HCT116 (cell line): ENCODE measurements around the gene MYZAP. TPM values are rescaled to one million over a fixed set of nuclear protein-coding genes. Genes with fewer than 3 reads are reported as not detected.

Source experiments
- ATAC-seq: fragments of 200-7000 bp; cut with Tn5 transposase; 2 replicates; pipeline ENCODE4 v1.9.1; 2020; ENCODE audit warnings: mild to moderate bottlenecking, moderate library complexity
- BruUV-seq: library from RNA; stranded (reverse); fragments of 400-500 nt; replicated peaks from 2 replicates; lab custom pipeline; 2021; lab: Mats Ljungman, UMichigan
- CTCF ChIA-PET: fragments of 300-600 bp; sonication (Branson Sonifier 250); formaldehyde crosslinking; loops from one replicate; lab custom pipeline; 2021; ENCODE audit warnings: antibody characterized with exemption; lab: Charles Lee
- POLR2A ChIA-PET: fragments of 300-600, 350-600 bp; sonication (Branson Sonifier 250); formaldehyde crosslinking; loops from one replicate; lab custom pipeline; 2021; ENCODE audit warnings: antibody characterized with exemption; lab: Charles Lee
- RAD21 ChIA-PET, 2 experiments: fragments of 300-600 bp; sonication (Branson Sonifier 250); formaldehyde crosslinking; loops; one replicate each; lab custom pipeline; 2023; ENCODE audit warnings: low total read pairs in 2 of 2; ENCODE audit not compliant: uncharacterized antibody in 2 of 2, unreplicated experiment in 2 of 2, low non-redundant PET in 1 of 2; lab: Charles Lee
- DNase-seq: peaks from one replicate; pipeline ENCODE4 v3.0.0-alpha.2; 2010; ENCODE audit warnings: low read depth, low spot score
- H2AFZ ChIP-seq: fragments of 200-600 bp; shearing (Covaris generic), sonication (generic); 2 replicates; pipeline ENCODE4 v1.6.1; 2017; ENCODE audit warnings: low read depth, mixed run types, mixed read lengths, antibody characterized with exemption, low read length; ENCODE audit not compliant: poor library complexity, severe bottlenecking
- H3K27ac ChIP-seq: 2 replicates; pipeline ENCODE4 v1.5.1; 2012; ENCODE audit warnings: low read depth, low read length
- H3K27me3 ChIP-seq: fragments of 200-600 bp; sonication (generic); 2 replicates; pipeline ENCODE4 v1.6.1; 2016; ENCODE audit warnings: mixed run types, low read length, mixed read lengths; ENCODE audit not compliant: insufficient read depth
- H3K36me3 ChIP-seq, 2 experiments: fragments of 200-500 bp in 1 of 2; fragments of 200-600 bp in 1 of 2; sonication (Bioruptor generic) in 1 of 2; sonication (generic) in 1 of 2; 2 replicates each; pipeline versions ENCODE4 v1.5.1 to v1.6.1; 2014 to 2016; ENCODE audit warnings: low read length in 2 of 2, inconsistent platforms in 1 of 2, mixed read lengths in 1 of 2, mixed run types in 1 of 2; ENCODE audit not compliant: insufficient read depth in 2 of 2, control insufficient read depth in 1 of 2
- H3K4me1 ChIP-seq, 2 experiments: fragments of 200-600 bp in 1 of 2; sonication (generic) in 1 of 2; 2 replicates each; pipeline versions ENCODE4 v1.5.1 to v1.6.1; 2012 to 2017; ENCODE audit warnings: low read length in 2 of 2, inconsistent platforms in 1 of 2, mild to moderate bottlenecking in 1 of 2, mixed read lengths in 1 of 2, mixed run types in 1 of 2, moderate library complexity in 1 of 2; ENCODE audit not compliant: insufficient read depth in 2 of 2, control insufficient read depth in 1 of 2
- H3K4me2 ChIP-seq: fragments of 200-600 bp; sonication (generic); 2 replicates; pipeline ENCODE4 v1.6.1; 2017; ENCODE audit warnings: mixed run types, low read length, mixed read lengths
- H3K4me3 ChIP-seq, 2 experiments: fragments of 200-600 bp in 1 of 2; sonication (generic) in 1 of 2; replicated peaks in 1 of 2; 2 replicates each; pipeline ENCODE4 v1.5.1; 2011 to 2016; ENCODE audit warnings: low read length in 2 of 2, control low read depth in 1 of 2, low read depth in 1 of 2, mild to moderate bottlenecking in 1 of 2, mixed read lengths in 1 of 2, mixed run types in 1 of 2
- H3K79me2 ChIP-seq: fragments of 200-600 bp; sonication (generic); 2 replicates; pipeline ENCODE4 v1.6.1; 2017; ENCODE audit warnings: mild to moderate bottlenecking, mixed run types, low read length, moderate library complexity, mixed read lengths; ENCODE audit not compliant: insufficient read depth
- H3K9ac ChIP-seq: fragments of 200-600 bp; sonication (generic); 2 replicates; pipeline ENCODE4 v1.6.1; 2016; ENCODE audit warnings: low read length, mixed read lengths
- H3K9me2 ChIP-seq: fragments of 200-600 bp; sonication (generic), shearing (Covaris generic); 2 replicates; pipeline ENCODE4 v1.6.1; 2017; ENCODE audit warnings: mixed run types, mild to moderate bottlenecking, moderate library complexity; ENCODE audit not compliant: insufficient read depth
- H3K9me3 ChIP-seq, 2 experiments: fragments of 200-500 bp in 1 of 2; fragments of 200-600 bp in 1 of 2; sonication (Bioruptor generic) in 1 of 2; sonication (generic) in 1 of 2; 2 replicates each; pipeline ENCODE4 v1.6.1; 2014 to 2017; ENCODE audit warnings: low read length in 2 of 2, mixed read lengths in 2 of 2, inconsistent platforms in 1 of 2, low read depth in 1 of 2, mild to moderate bottlenecking in 1 of 2, mixed run types in 1 of 2, moderate library complexity in 1 of 2; ENCODE audit not compliant: control insufficient read depth in 1 of 2, insufficient read depth in 1 of 2
- H4K20me1 ChIP-seq: fragments of 200-600 bp; sonication (generic), shearing (Covaris generic); 2 replicates; pipeline ENCODE4 v1.6.1; 2017; ENCODE audit warnings: mixed run types, mild to moderate bottlenecking, moderate library complexity; ENCODE audit not compliant: insufficient read depth
- CEBPB ChIP-seq: IDR thresholded peaks from 2 replicates; pipeline ENCODE4 v1.6.1; 2012; ENCODE audit warnings: low read depth
- EZH2 ChIP-seq: fragments of 200-600 bp; sonication (generic); IDR thresholded peaks from 2 replicates; pipeline ENCODE4 v1.6.1; 2017; ENCODE audit warnings: antibody characterized with exemption, mixed run types
- JUND ChIP-seq: IDR thresholded peaks from 2 replicates; pipeline ENCODE4 v1.6.1; 2012
- RAD21 ChIP-seq: IDR thresholded peaks from 2 replicates; pipeline ENCODE4 v1.6.1; 2012; ENCODE audit warnings: low read depth, mild to moderate bottlenecking
- TCF7L2 ChIP-seq: IDR thresholded peaks from 2 replicates; pipeline ENCODE4 v1.7.0; 2011; ENCODE audit warnings: borderline replicate concordance, inconsistent platforms; ENCODE audit not compliant: insufficient read depth, insufficient read length; ENCODE audit errors: extremely low read depth
- intact Hi-C: fragments of 100-400 bp; cut with micrococcal nuclease; formaldehyde crosslinking; loops from 2 replicates; pipeline ENCODE4 v1.10.0; 2022
- total RNA-seq: library from RNA; stranded (reverse); gene quantifications from one replicate; pipeline ENCODE4 v1.2.1, GENCODE V29; 2021; ENCODE audit not compliant: unreplicated experiment
- TF ChIP-seq, protein P1 (sequence below): IDR thresholded peaks from 2 replicates; pipeline ENCODE4 v1.6.1; 2012
- TF ChIP-seq, protein P2 (sequence below): IDR thresholded peaks from 2 replicates; pipeline ENCODE4 v1.6.1; 2011; ENCODE audit warnings: mild to moderate bottlenecking, low read length, moderate library complexity; ENCODE audit not compliant: insufficient replicate concordance; ENCODE audit errors: extremely low read depth

MYZAP gene
- total RNA-seq, 1 experiment from 2014 or later, result 5.8 TPM

DNA sequence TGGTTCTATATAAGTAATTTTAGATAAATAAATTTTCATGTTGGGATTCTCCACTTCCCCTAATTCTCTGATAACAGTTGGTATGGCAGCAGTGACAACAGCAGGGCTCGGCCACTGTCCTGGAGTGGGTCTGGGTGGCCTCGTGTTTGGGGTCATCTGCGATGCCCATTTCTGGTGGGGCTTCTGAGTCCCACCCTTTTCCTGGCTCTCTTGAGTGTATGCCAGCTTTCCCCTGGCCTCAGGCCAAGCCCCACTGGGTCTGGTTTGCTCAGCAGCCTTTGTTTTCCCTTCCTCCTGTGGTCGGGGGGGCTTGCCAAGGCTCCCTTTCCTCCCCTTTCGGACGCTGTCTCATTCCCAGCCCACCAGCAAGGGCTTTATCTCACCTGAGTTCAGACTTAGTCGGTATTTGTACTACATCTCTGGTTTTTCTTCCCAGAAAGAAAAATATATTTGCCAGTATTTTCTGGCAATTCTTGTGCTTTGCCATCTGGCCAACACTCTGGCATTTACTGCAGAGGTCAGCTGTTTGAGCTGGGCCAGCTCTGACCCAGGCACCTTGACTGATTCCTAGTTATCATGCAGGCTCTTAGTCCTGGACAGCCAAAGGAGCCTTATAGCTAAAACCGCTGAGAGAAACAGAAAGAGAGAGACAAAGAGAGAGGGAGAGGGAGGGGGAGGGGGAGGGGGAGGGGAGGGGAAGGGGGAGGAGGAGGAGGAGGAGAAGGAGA is 35.2 kb downstream of the MYZAP start:
- no peak for TF ChIP-seq RAD21
- TF ChIP-seq TCF7L2, result no peak
- TF ChIP-seq, protein P1, sequence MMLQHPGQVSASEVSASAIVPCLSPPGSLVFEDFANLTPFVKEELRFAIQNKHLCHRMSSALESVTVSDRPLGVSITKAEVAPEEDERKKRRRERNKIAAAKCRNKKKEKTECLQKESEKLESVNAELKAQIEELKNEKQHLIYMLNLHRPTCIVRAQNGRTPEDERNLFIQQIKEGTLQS, result no peak
- no peak for TF ChIP-seq JUND
- no peak for TF ChIP-seq EZH2
- TF ChIP-seq CEBPB, result no peak
- TF ChIP-seq, protein P2, sequence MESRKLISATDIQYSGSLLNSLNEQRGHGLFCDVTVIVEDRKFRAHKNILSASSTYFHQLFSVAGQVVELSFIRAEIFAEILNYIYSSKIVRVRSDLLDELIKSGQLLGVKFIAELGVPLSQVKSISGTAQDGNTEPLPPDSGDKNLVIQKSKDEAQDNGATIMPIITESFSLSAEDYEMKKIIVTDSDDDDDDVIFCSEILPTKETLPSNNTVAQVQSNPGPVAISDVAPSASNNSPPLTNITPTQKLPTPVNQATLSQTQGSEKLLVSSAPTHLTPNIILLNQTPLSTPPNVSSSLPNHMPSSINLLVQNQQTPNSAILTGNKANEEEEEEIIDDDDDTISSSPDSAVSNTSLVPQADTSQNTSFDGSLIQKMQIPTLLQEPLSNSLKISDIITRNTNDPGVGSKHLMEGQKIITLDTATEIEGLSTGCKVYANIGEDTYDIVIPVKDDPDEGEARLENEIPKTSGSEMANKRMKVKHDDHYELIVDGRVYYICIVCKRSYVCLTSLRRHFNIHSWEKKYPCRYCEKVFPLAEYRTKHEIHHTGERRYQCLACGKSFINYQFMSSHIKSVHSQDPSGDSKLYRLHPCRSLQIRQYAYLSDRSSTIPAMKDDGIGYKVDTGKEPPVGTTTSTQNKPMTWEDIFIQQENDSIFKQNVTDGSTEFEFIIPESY, result no peak
- TF ChIP-seq, all 23 proteins: peak for 0
- no TSS peak for BruUV-seq
- H3K4me2 ChIP-seq, result no peak overlapping the region
- H3K36me3 ChIP-seq, result no peaks in the 10 kb centered on the region
- RAD21 ChIA-PET, result interaction anchor here in 1 of 2 experiments (0.7 kb wide), 1 partner anchor 234 kb away, joined by 4 read pairs; no protein-coding TSS in a partner anchor
- no peaks in the 10 kb centered on the region for H4K20me1 ChIP-seq
- intact Hi-C loops, result no loop called here
- no peak overlapping the region for H2AFZ ChIP-seq
- DNase-seq, result no peak
- ATAC-seq, result no peak
- POLR2A ChIA-PET, result no interaction called here
- H3K27me3 ChIP-seq, result no peaks in the 10 kb centered on the region
- H3K4me1 ChIP-seq, result no peaks in the 10 kb centered on the region
- no peaks in the 10 kb centered on the region for H3K9me3 ChIP-seq
- no peaks in the 10 kb centered on the region for H3K79me2 ChIP-seq
- H3K27ac ChIP-seq, result no peak overlapping the region
- CTCF ChIA-PET, result no interaction called here
- H3K9ac ChIP-seq, result no peak overlapping the region
- H3K9me2 ChIP-seq, result no peaks in the 10 kb centered on the region
- no peak overlapping the region for H3K4me3 ChIP-seq
